Endothelial cell of umbilical vein (primary cell): ENCODE measurements around the gene HSPB2. TPM values are rescaled to one million over a fixed set of nuclear protein-coding genes. Genes with fewer than 3 reads are reported as not detected.

Experiments
- BruUV-seq: library from RNA; stranded (reverse); fragments of 400-500 nt; replicated peaks from 2 replicates; lab custom pipeline; 2021; lab: Mats Ljungman, UMichigan
- CTCF ChIA-PET: fragments of 300-600, 350-600 bp; sonication (Branson Sonifier 250); formaldehyde crosslinking; loops from one replicate; lab custom pipeline; 2021; ENCODE audit warnings: antibody characterized with exemption, inconsistent platforms; lab: Charles Lee
- POLR2A ChIA-PET: fragments of 300-600, 350-600 bp; sonication (Branson Sonifier 250); formaldehyde crosslinking; loops from one replicate; lab custom pipeline; 2021; ENCODE audit warnings: antibody characterized with exemption, inconsistent platforms; lab: Charles Lee
- DNase-seq: peaks from one replicate; pipeline ENCODE4 v3.0.0-alpha.2; 2011; ENCODE audit warnings: low read depth, low spot score
- FAIRE-seq: peaks from 2 replicates; lab custom pipeline; 2011; peaks lifted over from hg19 to GRCh38; lab: Jason Lieb, UNC
- H2AFZ ChIP-seq: 2 replicates; pipeline ENCODE4 v1.6.0; 2012; ENCODE audit warnings: low read depth, low read length, control low read depth, inconsistent platforms
- H3K27ac ChIP-seq: 2 replicates; pipeline ENCODE4 v1.5.1; 2011; ENCODE audit warnings: low read depth, mild to moderate bottlenecking, control low read depth, low read length, moderate library complexity; ENCODE audit not compliant: insufficient read depth
- H3K27me3 ChIP-seq, 2 experiments: 2 replicates each; pipeline versions ENCODE4 v1.6.0 to v1.6.1; 2011; ENCODE audit warnings: low read length in 2 of 2, mixed read lengths in 1 of 2; ENCODE audit not compliant: control insufficient read depth in 2 of 2, insufficient read depth in 2 of 2
- H3K36me3 ChIP-seq, 2 experiments: 2 replicates in 1 of 2; 3 replicates in 1 of 2; pipeline ENCODE4 v1.5.1; 2011; ENCODE audit warnings: low read length in 2 of 2, mild to moderate bottlenecking in 1 of 2, moderate library complexity in 1 of 2; ENCODE audit not compliant: control insufficient read depth in 2 of 2, insufficient read depth in 2 of 2; ENCODE audit errors: extremely low read depth in 1 of 2
- H3K4me1 ChIP-seq: 3 replicates; pipeline ENCODE4 v1.5.1; 2011; ENCODE audit warnings: mild to moderate bottlenecking, low read length; ENCODE audit not compliant: control insufficient read depth, insufficient read depth; ENCODE audit errors: extremely low read depth
- H3K4me2 ChIP-seq: 2 replicates; pipeline ENCODE4 v1.6.1; 2011; ENCODE audit warnings: low read length, control low read depth, mixed read lengths; ENCODE audit not compliant: insufficient read depth
- H3K4me3 ChIP-seq, 3 experiments: fragments of 200-600 bp in 1 of 3; sonication (generic), shearing (Covaris generic) in 1 of 3; replicated peaks in 1 of 3; 2 replicates each; pipeline ENCODE4 v1.5.1; 2011 to 2016; ENCODE audit warnings: control low read depth in 3 of 3, low read length in 3 of 3, mild to moderate bottlenecking in 2 of 3, inconsistent platforms in 1 of 3, low read depth in 1 of 3, moderate library complexity in 1 of 3; ENCODE audit not compliant: insufficient read depth in 1 of 3
- H3K79me2 ChIP-seq: 2 replicates; pipeline ENCODE4 v1.6.0; 2012; ENCODE audit warnings: low read length, inconsistent platforms; ENCODE audit not compliant: control insufficient read depth, insufficient read depth
- H3K9ac ChIP-seq: replicated peaks from 2 replicates; pipeline ENCODE3; 2011; ENCODE audit warnings: low read length, control low read depth; ENCODE audit not compliant: insufficient read depth; ENCODE audit errors: extremely low read depth
- H3K9me1 ChIP-seq: replicated peaks from 3 replicates; pipeline ENCODE4 v1.6.0; 2011; ENCODE audit warnings: mild to moderate bottlenecking, low read length; ENCODE audit not compliant: control insufficient read depth, insufficient read depth; ENCODE audit errors: extremely low read depth
- H3K9me3 ChIP-seq: replicated peaks from 2 replicates; pipeline ENCODE4 v1.5.1; 2012; ENCODE audit warnings: low read length, inconsistent platforms; ENCODE audit not compliant: control insufficient read depth, insufficient read depth
- H4K20me1 ChIP-seq: replicated peaks from 2 replicates; pipeline ENCODE3; 2011; ENCODE audit warnings: mild to moderate bottlenecking, low read length; ENCODE audit not compliant: control insufficient read depth, insufficient read depth; ENCODE audit errors: extremely low read depth
- CTCF ChIP-seq, 2 donors: IDR thresholded peaks; 1 replicate in 1 of 2; 2 replicates in 1 of 2; pipeline ENCODE4 v1.5.1; 2011; ENCODE audit warnings: low read length in 2 of 2, mild to moderate bottlenecking in 2 of 2, moderate library complexity in 2 of 2, control low read depth in 1 of 2, inconsistent platforms in 1 of 2, low read depth in 1 of 2; ENCODE audit not compliant: insufficient read depth in 1 of 2; ENCODE audit errors: extremely low read depth in 1 of 2
- EZH2 ChIP-seq: IDR thresholded peaks from 2 replicates; pipeline ENCODE4 v1.6.1; 2012; ENCODE audit warnings: borderline replicate concordance, low read depth, mild to moderate bottlenecking, moderate library complexity, low read length, inconsistent platforms; ENCODE audit not compliant: severe bottlenecking
- FOS ChIP-seq: IDR thresholded peaks from 2 replicates; pipeline ENCODE4 v1.6.1; 2011; ENCODE audit warnings: mild to moderate bottlenecking, low read length, moderate library complexity, borderline replicate concordance; ENCODE audit not compliant: insufficient read depth
- GATA2 ChIP-seq: IDR thresholded peaks from 2 replicates; pipeline ENCODE4 v1.7.0; 2011; ENCODE audit warnings: low read depth, mild to moderate bottlenecking, moderate library complexity, mixed read lengths, low read length; ENCODE audit not compliant: insufficient read length, insufficient read depth
- JUN ChIP-seq: IDR thresholded peaks from 2 replicates; pipeline ENCODE4 v1.6.1; 2011; ENCODE audit warnings: borderline replicate concordance, low read depth; ENCODE audit not compliant: insufficient read length, insufficient read depth
- MYC ChIP-seq: IDR thresholded peaks from one replicate; pipeline ENCODE4 v1.6.1; 2011; ENCODE audit warnings: mild to moderate bottlenecking, low read depth, low read length
- POLR2A ChIP-seq: IDR thresholded peaks from 2 replicates; pipeline ENCODE4 v1.6.1; 2012; ENCODE audit warnings: low read depth, mild to moderate bottlenecking, control low read depth, low read length
- POLR2AphosphoS5 ChIP-seq: IDR thresholded peaks from 2 replicates; pipeline ENCODE4 v1.6.1; 2012; ENCODE audit warnings: low read depth, mild to moderate bottlenecking, control low read depth, low read length, moderate library complexity; ENCODE audit not compliant: insufficient read depth
- dilution Hi-C: fragments of 300-500 bp; cut with MboI; formaldehyde crosslinking; loops from one replicate; pipeline ENCODE4 v1.15.0; 2019; ENCODE audit warnings: low sequenced_read_pairs; ENCODE audit not compliant: extremely low pct_ligation_motif_present
- intact Hi-C: fragments of 100-400 bp; cut with micrococcal nuclease; formaldehyde crosslinking; loops from one replicate; pipeline ENCODE4 v1.10.0; 2022
- polyA plus RNA-seq, 4 experiments: library from polyadenylated mRNA; depleted of rRNA in 3 of 4; stranded (reverse) in 3 of 4; unstranded in 1 of 4; fragments of >200 nt; gene quantifications; 2 replicates each; pipeline versions ENCODE4 v1.2.1 to v1.2.3, GENCODE V29; 2011 to 2012; ENCODE audit warnings: missing spikeins in 1 of 4
- total RNA-seq: library from RNA; stranded (reverse); gene quantifications from 2 replicates; pipeline ENCODE4 v1.2.3, GENCODE V29; 2021
- TF ChIP-seq, protein P1 (sequence below): IDR thresholded peaks from 2 replicates; pipeline ENCODE4 v1.6.1; 2011; ENCODE audit not compliant: insufficient read depth, insufficient read length

The HSPB2 gene
- total and polyA plus RNA-seq, 2 donors (not counting 3 experiments of a cell fraction or from before 2014, with no cell fraction given) = not detected

GRCh38 chr11:111886844-111887243 lies 25.7 kb upstream of the HSPB2 start:
- H3K27me3 ChIP-seq = no peaks in the 10 kb centered on the region
- no peaks in the 10 kb centered on the region for H3K36me3 ChIP-seq
- CTCF ChIA-PET = interaction anchor here (1.2 kb wide), 1 partner anchor 11 kb away, joined by 4 read pairs; no protein-coding TSS in a partner anchor
- no peaks in the 10 kb centered on the region for H3K9me3 ChIP-seq
- DNase-seq (no peak), FAIRE-seq (no peak)
- no peaks in the 10 kb centered on the region for H4K20me1 ChIP-seq
- H3K4me2 ChIP-seq = no peak overlapping the region
- H3K4me1 ChIP-seq = peaks cover 4% of the 10 kb centered on the region
- no peaks in the 10 kb centered on the region for H3K79me2 ChIP-seq
- H2AFZ ChIP-seq = no peak overlapping the region
- dilution Hi-C loops = no loop called here
- H3K9ac ChIP-seq = no peak overlapping the region
- no peak overlapping the region for H3K27ac ChIP-seq
- no peak overlapping the region for H3K4me3 ChIP-seq
- POLR2A ChIA-PET = no interaction called here
- no peak for TF ChIP-seq CTCF (IDR thresholded peaks at IDR 0.05; ENCODE audit: extremely low read depth in 1 of 2, insufficient read depth in 1 of 2, low read depth in 1 of 2, low read length in 2 of 2)
- TF ChIP-seq, protein P1, sequence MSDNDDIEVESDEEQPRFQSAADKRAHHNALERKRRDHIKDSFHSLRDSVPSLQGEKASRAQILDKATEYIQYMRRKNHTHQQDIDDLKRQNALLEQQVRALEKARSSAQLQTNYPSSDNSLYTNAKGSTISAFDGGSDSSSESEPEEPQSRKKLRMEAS = no peak
- TF ChIP-seq JUN = no peak
- TF ChIP-seq EZH2 = no peak
- TF ChIP-seq FOS = no peak
- TF ChIP-seq POLR2AphosphoS5 = no peak
- TF ChIP-seq MYC = no peak
- TF ChIP-seq POLR2A = no peak
- TF ChIP-seq GATA2 = no peak
- no peaks in the 10 kb centered on the region for H3K9me1 ChIP-seq
- no TSS peak for BruUV-seq
- intact Hi-C loops = no loop called here
